ENCODE measurements around the gene DMRTB1.

DMRTB1 gene

DNA sequence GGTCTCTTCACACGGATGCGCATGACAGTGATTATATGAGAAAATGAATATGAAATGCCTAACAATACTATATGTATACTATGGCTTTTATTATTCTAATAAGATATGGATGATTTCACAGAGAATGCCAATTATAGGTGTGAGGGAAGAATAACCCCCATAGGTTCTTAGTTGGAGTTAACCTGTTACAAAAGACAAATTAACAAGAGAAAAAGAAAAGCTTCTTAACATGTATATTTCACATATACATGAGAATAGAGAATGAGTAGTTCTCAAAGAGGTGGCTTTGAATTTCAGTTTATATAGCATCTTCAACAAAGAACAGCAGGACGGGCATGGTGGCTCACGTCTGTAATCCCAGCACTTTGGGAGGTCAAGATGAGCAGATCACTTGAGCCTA lies 24.0 kb upstream of the DMRTB1 start:
- DNase-seq (ENCODE audit: low read depth): no peak

DNA sequence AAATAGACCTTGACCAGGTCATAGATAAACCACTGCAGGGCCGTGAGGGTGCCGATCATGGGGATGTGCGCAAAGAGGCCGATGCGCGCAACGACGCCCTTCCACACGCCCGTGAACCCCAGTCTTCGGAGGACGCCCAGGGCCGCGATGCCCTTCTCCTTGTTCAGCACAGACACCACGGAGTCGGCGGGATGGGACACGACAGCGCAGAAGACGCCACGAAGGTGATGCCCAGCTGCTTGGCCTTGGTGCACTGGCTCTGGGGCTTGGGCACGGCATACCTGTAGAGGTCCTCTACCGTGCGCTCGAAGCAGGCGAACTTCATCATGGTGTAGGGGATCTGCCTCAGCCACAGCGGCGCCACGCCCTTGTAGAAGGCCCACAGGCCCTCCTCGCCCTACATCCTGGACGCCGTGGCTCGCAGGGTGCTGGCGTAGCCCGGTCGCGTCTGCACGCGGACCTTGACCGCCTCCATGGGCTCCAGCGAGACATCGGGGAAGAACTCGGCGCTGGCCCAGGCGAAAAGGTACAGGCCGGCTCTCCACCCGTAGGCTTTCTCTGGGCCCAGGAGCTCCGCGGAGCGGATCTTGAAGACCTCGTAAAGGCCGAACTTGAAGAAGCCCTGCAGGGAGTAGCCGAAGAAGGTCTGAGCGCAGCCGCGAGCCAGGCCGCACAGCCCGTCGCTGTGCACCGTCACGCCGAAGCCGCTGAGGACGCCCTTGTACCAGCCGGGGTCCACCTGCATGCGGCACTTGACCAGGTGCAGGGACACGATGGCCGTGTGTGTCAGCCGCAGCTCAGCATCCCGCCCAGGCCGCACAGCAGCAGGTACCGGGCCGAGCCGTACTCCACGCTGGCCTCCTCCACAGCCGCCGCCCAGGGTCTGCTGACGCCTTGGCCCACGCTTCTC lies 20.5 kb upstream of the DMRTB1 start:
- DNase-seq (ENCODE audit: low read depth): no peak

- DNase-seq (ENCODE audit: low read depth): no peak
Measured at GRCh38 chr1:53439337-53440207, 19.6 kb upstream of the DMRTB1 start.

DNA sequence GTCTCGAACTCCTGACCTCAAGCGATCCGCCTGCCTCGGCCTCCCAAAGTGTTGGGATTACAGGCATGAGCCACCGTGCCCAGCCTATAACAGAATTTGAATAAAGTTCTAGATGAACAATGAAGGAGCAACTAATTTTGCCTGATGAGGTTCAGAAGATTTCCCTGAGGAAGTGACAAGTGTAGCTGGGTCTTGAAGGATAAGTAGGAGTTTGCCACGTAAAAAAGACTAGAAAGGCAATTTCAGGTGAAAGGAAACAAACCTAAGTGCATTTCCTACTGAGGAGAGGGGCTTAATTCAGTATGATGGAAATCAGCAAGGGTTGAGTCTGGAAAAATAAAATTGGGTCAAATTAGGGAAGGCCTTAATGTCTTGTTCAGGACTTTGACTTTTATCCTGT lies 18.6 kb upstream of the DMRTB1 start:
- DNase-seq (ENCODE audit: low read depth): no peak

- no peak for DNase-seq (ENCODE audit: low read depth)
Measured at GRCh38 chr1:53442299-53442698, 16.9 kb upstream of the DMRTB1 start.

- DNase-seq (ENCODE audit: low read depth): no peak
Measured at GRCh38 chr1:53446051-53446450, 13.1 kb upstream of the DMRTB1 start.

GRCh38 chr1:53447413-53447812 lies 11.8 kb upstream of the DMRTB1 start:
- no peak for DNase-seq (ENCODE audit: low read depth)

DNA sequence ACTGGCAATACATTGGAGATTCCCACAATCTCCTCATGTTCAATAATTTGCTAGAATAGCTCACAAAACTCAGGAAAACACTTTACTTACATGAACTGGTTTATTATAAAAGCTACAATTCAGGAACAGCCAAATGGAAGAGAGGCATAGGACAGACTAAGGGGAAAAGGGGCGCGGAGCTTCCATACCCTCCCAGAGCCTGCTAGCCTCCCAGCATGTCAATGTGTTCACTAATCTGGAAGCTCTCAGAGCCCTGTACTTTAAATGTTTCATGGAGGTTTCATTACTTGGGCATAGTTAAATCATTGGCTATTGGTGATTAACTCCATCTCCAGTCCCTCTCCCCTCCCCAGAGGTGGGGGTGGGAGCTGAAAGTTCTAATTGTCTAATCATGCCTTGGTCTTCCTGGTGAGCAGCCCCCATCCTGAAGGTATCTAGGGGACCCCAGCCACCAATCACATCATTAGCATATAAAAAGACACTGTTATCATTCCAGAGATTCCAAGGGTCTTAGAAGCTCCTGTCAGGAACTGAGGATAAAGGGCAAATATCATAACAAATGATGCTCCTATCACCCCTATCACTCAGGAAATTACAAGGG lies 10.9 kb upstream of the DMRTB1 start:
- no peak for DNase-seq (ENCODE audit: low read depth)

GRCh38 chr1:53449021-53449420 lies 10.2 kb upstream of the DMRTB1 start:
- DNase-seq (ENCODE audit: low read depth): no peak

GRCh38 chr1:53449693-53450092 lies 9.5 kb upstream of the DMRTB1 start:
- DNase-seq (ENCODE audit: low read depth): no peak

- DNase-seq (ENCODE audit: low read depth): no peak
Measured at GRCh38 chr1:53450225-53450624, 9.0 kb upstream of the DMRTB1 start.

- DNase-seq (ENCODE audit: low read depth): no peak
Measured at GRCh38 chr1:53454019-53454418, 5.2 kb upstream of the DMRTB1 start.

- DNase-seq (ENCODE audit: low read depth): no peak
Measured at GRCh38 chr1:53455364-53455991, 3.7 kb upstream of the DMRTB1 start.

DNA sequence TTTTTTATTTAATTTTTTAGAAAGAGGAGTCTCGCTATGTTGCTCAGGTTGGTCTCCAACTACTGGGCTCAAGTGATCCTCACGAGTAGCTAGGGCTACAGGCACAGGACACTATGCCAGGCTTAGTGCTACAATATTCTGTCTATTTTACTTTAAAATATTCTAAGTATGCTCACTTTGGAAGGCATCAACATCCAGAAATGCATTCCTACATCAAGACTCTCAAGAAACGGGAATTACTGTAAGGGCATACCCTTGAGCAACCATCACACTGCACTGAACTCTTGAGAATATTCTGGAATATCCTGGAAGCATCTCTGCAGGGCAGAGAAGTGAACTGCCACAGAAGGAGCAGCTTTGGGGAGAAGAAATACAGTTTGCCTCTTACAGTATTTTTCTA lies 565 bp upstream of the DMRTB1 start:
- no peak for DNase-seq (ENCODE audit: low read depth)

GRCh38 chr1:53460211-53460634 lies 1.0 kb downstream of the DMRTB1 start:
- DNase-seq (ENCODE audit: low read depth): no peak

DNA sequence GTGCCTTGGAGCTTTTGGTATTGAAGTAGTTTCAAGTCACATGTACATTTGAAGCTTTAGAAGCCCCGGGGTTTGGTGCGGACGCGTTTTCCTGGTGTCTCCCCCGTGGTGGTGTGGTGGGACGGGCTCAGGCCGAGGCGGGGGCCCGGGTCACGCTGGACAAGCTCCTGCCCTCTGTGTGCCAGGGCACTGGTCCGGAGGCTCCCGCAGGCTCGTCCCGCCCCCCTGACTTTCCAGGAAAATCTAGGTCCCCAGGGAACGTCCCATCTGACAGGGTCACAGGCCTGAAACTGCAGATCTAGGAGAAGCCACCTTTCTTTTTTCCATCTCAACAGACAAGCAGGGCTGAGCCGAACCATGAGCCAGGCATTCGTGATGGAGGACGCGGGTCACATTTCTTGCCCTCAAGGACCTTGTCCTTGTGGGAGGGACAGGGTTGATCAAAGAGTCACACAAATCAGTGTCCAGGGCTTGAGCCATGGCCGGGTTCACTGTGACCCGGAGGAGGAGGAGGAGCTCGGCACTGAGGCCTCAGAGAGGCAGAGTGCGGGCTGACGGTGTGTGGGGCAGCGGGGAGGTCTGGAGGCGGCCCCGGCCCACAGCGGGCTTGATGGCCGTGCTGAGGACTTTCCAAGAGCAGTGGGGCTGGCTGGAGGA lies 1.6 kb downstream of the DMRTB1 start:
- DNase-seq (ENCODE audit: low read depth): no peak

DNA sequence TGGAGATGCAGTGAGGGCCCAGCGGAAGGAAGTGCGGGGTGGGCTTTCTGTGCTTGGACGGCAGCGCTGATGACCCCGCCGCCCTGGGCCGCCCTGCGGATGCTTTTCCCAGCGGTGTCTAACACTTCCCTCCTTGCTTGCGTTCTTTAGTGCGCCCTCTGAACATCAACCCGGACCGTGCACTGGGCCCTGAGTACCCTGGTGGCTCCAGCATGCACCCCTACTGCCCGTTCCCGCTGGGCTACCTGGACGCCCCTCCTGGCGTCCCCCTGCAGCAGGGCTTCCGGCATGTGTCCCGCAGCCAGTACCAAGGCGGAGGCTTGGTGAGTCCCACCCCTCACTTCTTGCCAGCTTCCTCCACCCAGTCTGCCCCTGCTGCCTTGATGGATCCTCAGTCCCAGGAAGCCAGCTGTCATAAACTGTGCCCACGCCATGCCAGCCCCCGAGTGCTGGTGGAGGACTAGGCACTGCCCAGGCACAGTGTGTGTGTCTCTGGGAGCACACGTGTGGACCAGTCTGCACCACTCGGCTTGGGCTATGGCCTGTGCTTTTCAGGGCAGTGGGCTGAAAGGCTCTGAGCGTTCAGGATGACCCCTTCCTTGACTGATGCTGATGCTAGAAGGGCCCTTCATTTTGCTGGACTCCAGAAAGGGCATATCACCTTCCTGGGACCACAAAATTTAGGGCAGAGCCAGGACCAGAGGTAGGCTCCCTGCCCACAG lies 2.3 kb downstream of the DMRTB1 start:
- DNase-seq (ENCODE audit: low read depth): no peak

DNA sequence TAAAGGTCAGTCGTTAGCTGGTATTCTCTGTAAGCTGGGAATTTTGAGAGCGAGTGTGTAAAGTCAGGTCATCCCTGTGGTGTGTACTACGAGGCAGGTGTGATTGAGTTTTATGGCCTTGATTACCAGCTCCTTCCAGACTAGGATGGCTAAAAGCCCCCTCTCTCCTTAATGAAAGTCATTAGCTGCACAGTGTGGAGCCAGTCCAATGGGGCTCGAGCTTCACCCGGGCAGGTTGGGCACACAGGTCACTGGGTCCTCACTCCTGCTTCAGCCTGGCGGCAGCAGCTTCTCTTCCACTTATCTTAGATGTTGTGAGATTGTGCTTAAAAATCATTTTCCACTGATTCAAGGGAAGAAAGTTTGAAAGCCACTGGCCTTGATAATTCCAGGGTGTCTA lies 3.0 kb downstream of the DMRTB1 start:
- no peak for DNase-seq (ENCODE audit: low read depth)

- DNase-seq (ENCODE audit: low read depth): no peak
Measured at GRCh38 chr1:53462769-53463501, 3.7 kb downstream of the DMRTB1 start.
